CD1c-positive myeloid dendritic cell (primary cell): ENCODE data around the gene FIP1L1.
"Not testable (repeated sequence)": the region's sequence is repeated elsewhere in the genome, so short reads cannot be mapped to it uniquely, and the experiment has no call there.

Experiments used
- DNase-seq: peaks from one replicate; pipeline ENCODE4 v3.0.0-alpha.2; 2016; ENCODE audit errors: extremely low spot score

The FIP1L1 gene

GRCh38 chr4:53378171-53378482 is 686 bp downstream of the FIP1L1 start:
- DNase-seq = no peak

- no peak for DNase-seq
These were observed 2.8 kb downstream of the FIP1L1 start for GRCh38 chr4:53380221-53380620.

- not testable (repeated sequence) for DNase-seq
These were observed 32.0 kb downstream of the FIP1L1 start for GRCh38 chr4:53409479-53409878.

GRCh38 chr4:53419208-53419607 is 41.8 kb downstream of the FIP1L1 start:
- DNase-seq = no peak

GRCh38 chr4:53421791-53422190 is 44.4 kb downstream of the FIP1L1 start:
- DNase-seq = no peak

- DNase-seq = no peak
These were observed 44.9 kb downstream of the FIP1L1 start for GRCh38 chr4:53422367-53422766.

GRCh38 chr4:53424280-53424679 is 46.8 kb downstream of the FIP1L1 start:
- no peak for DNase-seq

GRCh38 chr4:53427366-53427765 is 49.9 kb downstream of the FIP1L1 start:
- DNase-seq = no peak

GRCh38 chr4:53431052-53431451 is 53.6 kb downstream of the FIP1L1 start:
- no peak for DNase-seq

GRCh38 chr4:53432528-53433424 is 55.3 kb downstream of the FIP1L1 start:
- no peak for DNase-seq

- DNase-seq = no peak
These were observed 58.8 kb downstream of the FIP1L1 start for GRCh38 chr4:53436251-53436650.

GRCh38 chr4:53441564-53441963 is 64.1 kb downstream of the FIP1L1 start:
- DNase-seq = no peak

- no peak for DNase-seq
These were observed 67.5 kb downstream of the FIP1L1 start for GRCh38 chr4:53444954-53445353.

GRCh38 chr4:53450773-53451172 is 73.3 kb downstream of the FIP1L1 start:
- DNase-seq = no peak

- DNase-seq = no peak
These were observed 75.9 kb downstream of the FIP1L1 start for GRCh38 chr4:53453385-53453784.

- DNase-seq = no peak
These were observed 78.3 kb downstream of the FIP1L1 start for GRCh38 chr4:53455766-53456165.

GRCh38 chr4:53456178-53456577 is 78.7 kb downstream of the FIP1L1 start:
- no peak for DNase-seq

GRCh38 chr4:53459548-53459947 is 82.1 kb downstream of the FIP1L1 start:
- DNase-seq = no peak

GRCh38 chr4:53461244-53461643 is 83.8 kb downstream of the FIP1L1 start:
- DNase-seq = no peak

- DNase-seq = no peak
These were observed 85.9 kb downstream of the FIP1L1 start for GRCh38 chr4:53463340-53463739.

- no peak for DNase-seq
These were observed 87.8 kb downstream of the FIP1L1 start for GRCh38 chr4:53465281-53465680.

- no peak for DNase-seq
These were observed 88.5 kb downstream of the FIP1L1 start for GRCh38 chr4:53465891-53466290.

GRCh38 chr4:53466576-53466975 is 89.1 kb downstream of the FIP1L1 start:
- not testable (repeated sequence) for DNase-seq
